Thyroid gland (tissue), 4 donors: Measurements from ENCODE around the gene SOCS7.

Source experiments
- POLR2A ChIP-seq, 2 donors: fragments of 450-650 bp; IDR thresholded peaks; one replicate each; pipeline ENCODE4 v1.6.1; 2017; ENCODE audit warnings: antibody characterized with exemption in 2 of 2, mild to moderate bottlenecking in 2 of 2, moderate library complexity in 1 of 2
- TF ChIP-seq, protein P1 (sequence below), 6 experiments: fragments of 200-600 bp in 3 of 6; fragments of 450-650 bp in 3 of 6; sonication (generic) in 3 of 6; IDR thresholded peaks; one replicate each; pipeline ENCODE4 v1.5.1; 2016 to 2019; ENCODE audit warnings: antibody characterized with exemption in 6 of 6, mild to moderate bottlenecking in 2 of 6, inconsistent platforms in 1 of 6, moderate library complexity in 1 of 6

DNA sequence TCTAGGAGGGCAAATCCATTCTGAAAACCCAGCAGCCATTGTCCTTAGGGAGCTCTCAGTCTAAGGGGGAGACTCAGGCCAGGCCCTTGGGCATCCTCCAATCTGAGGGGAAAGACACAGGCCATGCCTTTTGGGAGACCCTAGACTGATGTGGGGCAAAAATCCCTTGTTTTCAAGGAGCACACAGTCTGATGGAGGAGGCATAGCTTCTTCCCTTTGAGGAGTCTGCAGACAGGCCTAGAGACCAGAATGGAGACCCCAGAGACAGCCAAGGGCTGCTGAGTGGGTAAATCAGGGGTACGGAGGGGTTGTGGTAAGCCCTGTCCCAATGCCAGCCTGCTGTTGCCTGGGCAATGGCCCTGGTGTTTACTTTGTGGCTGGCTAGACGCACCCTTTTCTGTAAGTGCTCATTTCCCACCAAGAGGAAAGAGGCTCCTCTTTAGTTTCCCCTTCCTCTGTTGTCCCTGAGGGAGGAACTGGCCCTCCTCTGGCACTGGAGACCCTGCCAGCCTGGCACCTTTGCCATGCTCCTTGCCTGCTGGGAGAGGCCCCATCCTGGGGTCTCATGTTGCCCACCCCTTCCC, 96.0 kb downstream of the SOCS7 start:
- TF ChIP-seq, protein P1, sequence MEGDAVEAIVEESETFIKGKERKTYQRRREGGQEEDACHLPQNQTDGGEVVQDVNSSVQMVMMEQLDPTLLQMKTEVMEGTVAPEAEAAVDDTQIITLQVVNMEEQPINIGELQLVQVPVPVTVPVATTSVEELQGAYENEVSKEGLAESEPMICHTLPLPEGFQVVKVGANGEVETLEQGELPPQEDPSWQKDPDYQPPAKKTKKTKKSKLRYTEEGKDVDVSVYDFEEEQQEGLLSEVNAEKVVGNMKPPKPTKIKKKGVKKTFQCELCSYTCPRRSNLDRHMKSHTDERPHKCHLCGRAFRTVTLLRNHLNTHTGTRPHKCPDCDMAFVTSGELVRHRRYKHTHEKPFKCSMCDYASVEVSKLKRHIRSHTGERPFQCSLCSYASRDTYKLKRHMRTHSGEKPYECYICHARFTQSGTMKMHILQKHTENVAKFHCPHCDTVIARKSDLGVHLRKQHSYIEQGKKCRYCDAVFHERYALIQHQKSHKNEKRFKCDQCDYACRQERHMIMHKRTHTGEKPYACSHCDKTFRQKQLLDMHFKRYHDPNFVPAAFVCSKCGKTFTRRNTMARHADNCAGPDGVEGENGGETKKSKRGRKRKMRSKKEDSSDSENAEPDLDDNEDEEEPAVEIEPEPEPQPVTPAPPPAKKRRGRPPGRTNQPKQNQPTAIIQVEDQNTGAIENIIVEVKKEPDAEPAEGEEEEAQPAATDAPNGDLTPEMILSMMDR (IDR thresholded peaks at IDR 0.05), result no peak
- TF ChIP-seq POLR2A (IDR thresholded peaks at IDR 0.05), result no peak
